Astrocyte (in vitro differentiated cells and primary cell): ENCODE results near the gene CLMP. TPM values are rescaled to one million over a fixed set of nuclear protein-coding genes. Genes with fewer than 3 reads are reported as not detected.

Experiments
- DNase-seq: peaks from one replicate; pipeline ENCODE4 v3.0.0-alpha.2; 2010; ENCODE audit warnings: low read depth
- FAIRE-seq: peaks from 2 replicates; lab custom pipeline; 2011; peaks lifted over from hg19 to GRCh38; lab: Jason Lieb, UNC
- H2AFZ ChIP-seq: 2 replicates; pipeline ENCODE4 v1.6.0; 2012; ENCODE audit warnings: low read depth, low read length, inconsistent platforms
- H3K27ac ChIP-seq: 2 replicates; pipeline ENCODE4 v1.5.1; 2011; ENCODE audit warnings: low read depth, low read length, inconsistent platforms
- H3K27me3 ChIP-seq: 2 replicates; pipeline ENCODE4 v1.6.0; 2011; ENCODE audit warnings: low read length, inconsistent platforms; ENCODE audit not compliant: insufficient read depth
- H3K36me3 ChIP-seq: 2 replicates; pipeline ENCODE4 v1.5.1; 2011; ENCODE audit warnings: low read length, inconsistent platforms; ENCODE audit not compliant: insufficient read depth
- H3K4me1 ChIP-seq: 2 replicates; pipeline ENCODE4 v1.5.1; 2011; ENCODE audit warnings: low read length, inconsistent platforms; ENCODE audit not compliant: insufficient read depth
- H3K4me2 ChIP-seq: 2 replicates; pipeline ENCODE4 v1.6.0; 2012; ENCODE audit warnings: low read length, inconsistent platforms
- H3K4me3 ChIP-seq: 2 replicates; pipeline ENCODE4 v1.5.1; 2011; ENCODE audit warnings: low read depth, mild to moderate bottlenecking, low read length, inconsistent platforms; ENCODE audit not compliant: insufficient read depth
- H3K79me2 ChIP-seq: 2 replicates; pipeline ENCODE4 v1.6.0; 2012; ENCODE audit warnings: mild to moderate bottlenecking, low read length, inconsistent platforms; ENCODE audit not compliant: insufficient read depth
- H3K9ac ChIP-seq: 2 replicates; pipeline ENCODE4 v1.6.0; 2012; ENCODE audit warnings: mild to moderate bottlenecking, low read length, inconsistent platforms
- H3K9me3 ChIP-seq: 2 replicates; pipeline ENCODE4 v1.5.1; 2012; ENCODE audit warnings: low read depth, mild to moderate bottlenecking, low read length, inconsistent platforms; ENCODE audit not compliant: insufficient read depth
- H4K20me1 ChIP-seq: 2 replicates; pipeline ENCODE4 v1.6.0; 2012; ENCODE audit warnings: low read length, inconsistent platforms; ENCODE audit not compliant: insufficient read depth
- H3K27ac Mint-ChIP-seq: one replicate; pipeline ENCODE4 v1.8.0; 2021; ENCODE audit warnings: mild to moderate bottlenecking, mixed read lengths; ENCODE audit not compliant: unreplicated experiment
- H3K27me3 Mint-ChIP-seq: one replicate; pipeline ENCODE4 v1.8.0; 2021; ENCODE audit warnings: low read depth, mixed read lengths; ENCODE audit not compliant: unreplicated experiment
- H3K36me3 Mint-ChIP-seq: one replicate; pipeline ENCODE4 v1.8.0; 2021; ENCODE audit warnings: low read depth, mixed read lengths; ENCODE audit not compliant: unreplicated experiment
- H3K4me1 Mint-ChIP-seq: one replicate; pipeline ENCODE4 v1.8.0; 2021; ENCODE audit warnings: low read depth, mixed read lengths; ENCODE audit not compliant: unreplicated experiment
- H3K4me3 Mint-ChIP-seq: one replicate; pipeline ENCODE4 v1.8.0; 2021; ENCODE audit warnings: mild to moderate bottlenecking, moderate library complexity, mixed read lengths; ENCODE audit not compliant: unreplicated experiment
- H3K9me3 Mint-ChIP-seq: one replicate; pipeline ENCODE4 v1.8.0; 2021; ENCODE audit warnings: mild to moderate bottlenecking, mixed read lengths; ENCODE audit not compliant: unreplicated experiment
- EZH2 ChIP-seq: IDR thresholded peaks from 2 replicates; pipeline ENCODE4 v1.6.1; 2012; ENCODE audit warnings: mild to moderate bottlenecking, low read length, inconsistent platforms; ENCODE audit not compliant: insufficient read depth
- total RNA-seq: library from RNA; stranded (reverse); gene quantifications from 2 replicates; pipeline ENCODE4 v1.2.1, GENCODE V29; 2021
- TF ChIP-seq, protein P1 (sequence below): IDR thresholded peaks from 2 replicates; pipeline ENCODE4 v1.5.1; 2011; ENCODE audit warnings: low read depth, mild to moderate bottlenecking, inconsistent platforms, low read length, moderate library complexity; ENCODE audit not compliant: insufficient read depth

The CLMP gene
- total RNA-seq, 1 donor from 2014 or later = 16.0 TPM

DNA sequence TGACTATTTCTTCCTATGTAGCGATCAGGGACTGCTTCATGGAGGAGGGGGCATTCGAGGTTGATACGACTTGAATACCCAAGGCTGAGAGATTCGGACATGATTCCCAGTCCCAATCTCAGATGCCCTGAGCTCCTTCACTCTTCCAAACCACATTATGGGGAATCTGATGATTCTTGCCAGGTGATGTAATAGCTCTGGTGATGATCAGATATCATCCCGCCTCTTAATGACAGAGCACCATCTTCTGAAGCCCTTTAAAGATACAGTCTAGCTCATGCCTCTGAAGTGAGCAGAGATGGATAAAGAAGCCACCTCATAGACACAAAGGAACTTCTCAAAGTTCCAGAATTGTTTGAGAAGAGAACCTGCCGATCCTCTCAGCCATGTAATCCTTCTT is 8.9 kb upstream of the CLMP start:
- peaks cover 4% of the 10 kb centered on the region for H3K4me1 ChIP-seq
- H3K9me3 ChIP-seq = no peaks in the 10 kb centered on the region
- no peak overlapping the region for H3K4me3 Mint-ChIP-seq
- no peaks in the 10 kb centered on the region for H3K36me3 Mint-ChIP-seq
- H4K20me1 ChIP-seq = no peaks in the 10 kb centered on the region
- H3K4me1 Mint-ChIP-seq = peaks cover 20% of the 10 kb centered on the region
- no peaks in the 10 kb centered on the region for H3K36me3 ChIP-seq
- H3K9me3 Mint-ChIP-seq = peaks cover 2% of the 10 kb centered on the region
- H3K27ac Mint-ChIP-seq = no peak overlapping the region
- H3K9ac ChIP-seq = no peak overlapping the region
- H3K4me3 ChIP-seq = no peak overlapping the region
- no peak for TF ChIP-seq EZH2
- TF ChIP-seq, protein P1, sequence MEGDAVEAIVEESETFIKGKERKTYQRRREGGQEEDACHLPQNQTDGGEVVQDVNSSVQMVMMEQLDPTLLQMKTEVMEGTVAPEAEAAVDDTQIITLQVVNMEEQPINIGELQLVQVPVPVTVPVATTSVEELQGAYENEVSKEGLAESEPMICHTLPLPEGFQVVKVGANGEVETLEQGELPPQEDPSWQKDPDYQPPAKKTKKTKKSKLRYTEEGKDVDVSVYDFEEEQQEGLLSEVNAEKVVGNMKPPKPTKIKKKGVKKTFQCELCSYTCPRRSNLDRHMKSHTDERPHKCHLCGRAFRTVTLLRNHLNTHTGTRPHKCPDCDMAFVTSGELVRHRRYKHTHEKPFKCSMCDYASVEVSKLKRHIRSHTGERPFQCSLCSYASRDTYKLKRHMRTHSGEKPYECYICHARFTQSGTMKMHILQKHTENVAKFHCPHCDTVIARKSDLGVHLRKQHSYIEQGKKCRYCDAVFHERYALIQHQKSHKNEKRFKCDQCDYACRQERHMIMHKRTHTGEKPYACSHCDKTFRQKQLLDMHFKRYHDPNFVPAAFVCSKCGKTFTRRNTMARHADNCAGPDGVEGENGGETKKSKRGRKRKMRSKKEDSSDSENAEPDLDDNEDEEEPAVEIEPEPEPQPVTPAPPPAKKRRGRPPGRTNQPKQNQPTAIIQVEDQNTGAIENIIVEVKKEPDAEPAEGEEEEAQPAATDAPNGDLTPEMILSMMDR = no peak
- H3K4me2 ChIP-seq = no peak overlapping the region
- H3K27me3 Mint-ChIP-seq = peaks cover 3% of the 10 kb centered on the region
- FAIRE-seq = no peak
- no peaks in the 10 kb centered on the region for H3K27me3 ChIP-seq
- no peak for DNase-seq
- no peak overlapping the region for H3K27ac ChIP-seq
- no peaks in the 10 kb centered on the region for H3K79me2 ChIP-seq
- no peak overlapping the region for H2AFZ ChIP-seq

DNA sequence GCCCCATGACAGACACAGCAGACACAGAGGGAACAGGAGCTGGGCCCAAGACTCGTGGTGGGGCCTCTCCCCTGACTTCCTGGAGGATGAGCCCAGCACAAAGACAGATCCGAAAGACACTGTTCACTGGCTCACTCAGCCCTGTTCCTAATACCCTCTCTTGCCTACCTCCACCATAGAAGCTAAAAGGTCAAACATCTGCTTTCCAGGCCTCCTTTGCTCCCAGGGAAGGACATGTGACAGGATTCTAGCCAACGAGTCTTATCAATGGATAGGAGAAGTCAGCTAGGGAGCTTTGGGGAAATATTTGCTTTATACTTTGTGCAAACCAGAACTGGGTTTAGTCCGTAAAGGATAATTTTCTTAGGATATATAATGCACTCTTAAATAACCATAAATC is 8.4 kb upstream of the CLMP start:
- H3K4me3 ChIP-seq = no peak overlapping the region
- no peaks in the 10 kb centered on the region for H3K79me2 ChIP-seq
- H3K27ac Mint-ChIP-seq = no peak overlapping the region
- H3K36me3 ChIP-seq = no peaks in the 10 kb centered on the region
- no peaks in the 10 kb centered on the region for H3K27me3 ChIP-seq
- no peak overlapping the region for H3K27ac ChIP-seq
- H2AFZ ChIP-seq = no peak overlapping the region
- TF ChIP-seq EZH2 = no peak
- TF ChIP-seq, protein P1 = no peak
- H3K4me1 Mint-ChIP-seq = peaks cover 20% of the 10 kb centered on the region
- H3K9me3 Mint-ChIP-seq = peaks cover 2% of the 10 kb centered on the region
- peaks cover 4% of the 10 kb centered on the region for H3K4me1 ChIP-seq
- H3K9ac ChIP-seq = no peak overlapping the region
- H3K36me3 Mint-ChIP-seq = no peaks in the 10 kb centered on the region
- H3K4me2 ChIP-seq = no peak overlapping the region
- no peaks in the 10 kb centered on the region for H3K9me3 ChIP-seq
- H3K4me3 Mint-ChIP-seq = no peak overlapping the region
- peaks cover 6% of the 10 kb centered on the region for H3K27me3 Mint-ChIP-seq
- FAIRE-seq (no peak), DNase-seq (no peak)
- no peaks in the 10 kb centered on the region for H4K20me1 ChIP-seq

DNA sequence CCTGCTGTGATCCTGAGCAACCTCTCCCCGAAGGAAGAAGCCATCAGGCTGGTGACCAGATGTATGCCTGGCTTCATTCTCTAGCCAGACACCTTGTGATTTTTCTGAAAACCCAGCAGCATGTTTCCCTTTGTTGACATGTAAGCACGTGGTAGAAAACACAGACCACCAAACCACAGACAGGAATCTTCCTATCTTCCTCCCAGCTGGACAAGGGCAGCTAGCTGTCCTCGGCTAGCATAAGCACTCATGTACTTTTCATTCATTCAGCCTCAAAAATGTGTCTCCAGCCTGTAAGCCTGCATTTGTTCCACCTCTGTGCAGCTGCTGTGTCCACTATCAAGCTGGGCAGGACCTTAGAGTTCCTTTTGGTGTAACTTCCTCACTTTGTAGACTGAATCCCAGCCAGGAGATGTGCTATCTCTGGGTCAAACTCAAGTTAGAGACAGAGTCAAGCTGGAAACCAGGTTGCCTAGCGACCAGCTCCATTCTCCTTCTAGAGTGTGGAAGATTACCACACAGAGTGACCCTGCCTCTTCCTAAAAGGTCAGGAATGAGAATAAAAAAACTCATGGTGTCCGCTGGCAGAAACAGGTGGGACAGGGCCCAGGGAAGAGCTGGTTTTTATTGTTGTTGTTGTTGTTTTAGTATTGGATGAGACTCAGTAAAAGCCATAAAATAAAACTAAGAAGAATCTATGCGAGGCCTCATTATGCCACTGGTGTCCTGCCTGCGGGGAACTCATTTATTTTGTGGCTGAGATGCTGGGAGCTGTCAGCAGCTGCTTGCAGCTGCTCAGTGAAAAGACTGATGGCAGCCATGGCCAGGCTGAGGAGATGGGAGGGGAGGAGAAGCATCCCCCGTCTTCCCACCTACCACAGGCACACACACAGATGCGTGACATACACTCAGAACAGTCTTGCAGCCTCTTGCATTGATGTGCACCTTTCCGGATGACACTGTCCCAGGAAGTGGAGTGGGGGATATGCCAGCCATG is 7.4 kb upstream of the CLMP start:
- H3K4me2 ChIP-seq = no peak overlapping the region
- no peak overlapping the region for H2AFZ ChIP-seq
- Mint-ChIP-seq H3K27ac (peak overlapping the region; percentile 63), H3K36me3 (no peaks in the 10 kb centered on the region), H3K9me3 (peaks cover 2% of the 10 kb centered on the region), H3K4me1 (peaks cover 28% of the 10 kb centered on the region), H3K4me3 (peak overlapping the region; percentile 30), H3K27me3 (peaks cover 4% of the 10 kb centered on the region)
- H3K27me3 ChIP-seq = no peaks in the 10 kb centered on the region
- H3K9me3 ChIP-seq = no peaks in the 10 kb centered on the region
- H3K4me1 ChIP-seq = peaks cover 13% of the 10 kb centered on the region
- H3K79me2 ChIP-seq = no peaks in the 10 kb centered on the region
- no peak overlapping the region for H3K27ac ChIP-seq
- H3K4me3 ChIP-seq = no peak overlapping the region
- no peak overlapping the region for H3K9ac ChIP-seq
- FAIRE-seq (no peak), DNase-seq (peak; percentile 47)
- H3K36me3 ChIP-seq = no peaks in the 10 kb centered on the region
- H4K20me1 ChIP-seq = no peaks in the 10 kb centered on the region
- TF ChIP-seq EZH2 = no peak
- TF ChIP-seq, protein P1 = no peak
